ENCODE results near the gene SLC37A4. TPM values are rescaled to one million over a fixed set of nuclear protein-coding genes. Genes with fewer than 3 reads are reported as not detected.

SLC37A4 gene
- total and polyA plus RNA-seq, 2 of the 13 experiments (the other 11 are each of a cell fraction or from before 2014, with no cell fraction given) = 43.0 to 56.1 TPM

GRCh38 chr11:119062779-119063178 is 32.1 kb upstream of the SLC37A4 start:
- intact Hi-C loops (cut with micrococcal nuclease; ENCODE audit: unreplicated experiment) (no loop called here), in situ Hi-C loops (cut with HindIII; ENCODE audit: extremely low pct_ligation_motif_present, low pct_unique_long_range_greater_than_20kb) (no loop called here)
- POLR2A ChIA-PET = interaction anchor here (0.9 kb wide), 1 partner anchor 22 kb away, joined by 5 read pairs; the partner anchor contains the start of gene HMBS
- 93% methylated on average over 5 of the region's 5 CpGs for WGBS (ENCODE audit: low lambda C conversion rate)
- H3K4me3 ChIP-seq (replicated peaks in 1 of 3; ENCODE audit: insufficient read depth in 1 of 3, low read depth in 2 of 3, low read length in 3 of 3) = no peak overlapping the region
- ATAC-seq (no peak), DNase-seq (ENCODE audit: low spot score) (no peak), FAIRE-seq (no peak)
- H3K4me2 ChIP-seq (ENCODE audit: low read depth, low read length) = no peak overlapping the region
- H3K79me2 ChIP-seq (ENCODE audit: insufficient read depth, low read length) = peaks cover 3% of the 10 kb centered on the region
- no peaks in the 10 kb centered on the region for H3K9me3 ChIP-seq (ENCODE audit: low read length)
- CTCF ChIA-PET (ENCODE audit: low intra/inter-chr PET ratio, low total read pairs) = no interaction called here
- no peak overlapping the region for H3K9ac ChIP-seq (ENCODE audit: insufficient read depth, low read depth, low read length)
- H3K27me3 ChIP-seq (ENCODE audit: control insufficient read depth in 1 of 2, insufficient read depth in 2 of 2, low read length in 2 of 2) = no peaks in the 10 kb centered on the region; a peak in 1 of 5 replicates
- H3K27ac ChIP-seq (ENCODE audit: extremely low read length, insufficient read depth, low read length) = no peak overlapping the region
- H3K4me1 ChIP-seq (ENCODE audit: insufficient read depth, low read length) = peaks cover 23% of the 10 kb centered on the region
- H3K36me3 ChIP-seq (replicated peaks in 1 of 2; ENCODE audit: control insufficient read depth in 1 of 2, insufficient read depth in 2 of 2, low read length in 2 of 2) = no peaks in the 10 kb centered on the region
- H4K20me1 ChIP-seq (ENCODE audit: insufficient read depth, low read length) = no peaks in the 10 kb centered on the region
- no peak for TF ChIP-seq ZNF777 (CRISPR knock-in tag; IDR thresholded peaks at IDR 0.05)
- TF ChIP-seq FOXM1 (CRISPR knock-in tag; IDR thresholded peaks at IDR 0.05) = no peak
- TF ChIP-seq, protein P1, sequence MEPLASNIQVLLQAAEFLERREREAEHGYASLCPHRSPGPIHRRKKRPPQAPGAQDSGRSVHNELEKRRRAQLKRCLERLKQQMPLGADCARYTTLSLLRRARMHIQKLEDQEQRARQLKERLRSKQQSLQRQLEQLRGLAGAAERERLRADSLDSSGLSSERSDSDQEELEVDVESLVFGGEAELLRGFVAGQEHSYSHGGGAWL (CRISPR knock-in tag; IDR thresholded peaks at IDR 0.05) = no peak
- TF ChIP-seq IKZF5 (CRISPR knock-in tag; IDR thresholded peaks at IDR 0.05) = no peak
- no peak for TF ChIP-seq ZNF280D (CRISPR knock-in tag; IDR thresholded peaks at IDR 0.05)
- no peak for TF ChIP-seq BATF2 (CRISPR knock-in tag; IDR thresholded peaks at IDR 0.05)
- TF ChIP-seq ZNF710 (CRISPR knock-in tag; IDR thresholded peaks at IDR 0.05; ENCODE audit: borderline replicate concordance) = no peak
- no peak for TF ChIP-seq MXD4 (CRISPR knock-in tag; IDR thresholded peaks at IDR 0.05)
- TF ChIP-seq CAMTA2 (CRISPR knock-in tag; IDR thresholded peaks at IDR 0.05; ENCODE audit: borderline replicate concordance) = no peak
- TF ChIP-seq ZNF770 (CRISPR knock-in tag; IDR thresholded peaks at IDR 0.05) = no peak
- TF ChIP-seq ZBTB38 (CRISPR knock-in tag; IDR thresholded peaks at IDR 0.05) = no peak
- TF ChIP-seq, protein P2, sequence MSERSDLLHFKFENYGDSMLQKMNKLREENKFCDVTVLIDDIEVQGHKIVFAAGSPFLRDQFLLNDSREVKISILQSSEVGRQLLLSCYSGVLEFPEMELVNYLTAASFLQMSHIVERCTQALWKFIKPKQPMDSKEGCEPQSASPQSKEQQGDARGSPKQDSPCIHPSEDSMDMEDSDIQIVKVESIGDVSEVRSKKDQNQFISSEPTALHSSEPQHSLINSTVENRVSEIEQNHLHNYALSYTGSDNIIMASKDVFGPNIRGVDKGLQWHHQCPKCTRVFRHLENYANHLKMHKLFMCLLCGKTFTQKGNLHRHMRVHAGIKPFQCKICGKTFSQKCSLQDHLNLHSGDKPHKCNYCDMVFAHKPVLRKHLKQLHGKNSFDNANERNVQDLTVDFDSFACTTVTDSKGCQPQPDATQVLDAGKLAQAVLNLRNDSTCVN (CRISPR knock-in tag; IDR thresholded peaks at IDR 0.05; ENCODE audit: borderline replicate concordance) = no peak
- no peak for TF ChIP-seq HOXA9 (CRISPR knock-in tag; IDR thresholded peaks at IDR 0.05; ENCODE audit: borderline replicate concordance)
- TF ChIP-seq ZC3H4 (CRISPR knock-in tag; IDR thresholded peaks at IDR 0.05; ENCODE audit: borderline replicate concordance) = no peak
- H2AFZ ChIP-seq (ENCODE audit: low read length) = no peak overlapping the region
- BruUV-seq (replicated peaks) = no TSS peak

Measured in HepG2 (cell line).